ENCODE data around the gene BCAP29.
A peak's percentile ranks its signal among the peaks of the same experiment; 100 is the strongest.

The BCAP29 gene

GRCh38 chr7:107642501-107642900 lies 62.5 kb downstream of the BCAP29 start:
- no peak for DNase-seq
- in situ Hi-C loops (cut with HindIII; ENCODE audit: low pct_ligation_motif_present, low sequenced_read_pairs), result no loop called here
- Histone ChIP-seq H3K27ac (no peak overlapping the region), H3K36me3 (replicated peaks) (no peaks in the 10 kb centered on the region), H3K27me3 (replicated peaks) (no peaks in the 10 kb centered on the region), H3K4me3 (ENCODE audit: low read depth, low read length) (no peak overlapping the region)
- TF ChIP-seq CTCF (IDR thresholded peaks at IDR 0.05; ENCODE audit: low read depth, low read length, missing control alignments), result no peak

DNA sequence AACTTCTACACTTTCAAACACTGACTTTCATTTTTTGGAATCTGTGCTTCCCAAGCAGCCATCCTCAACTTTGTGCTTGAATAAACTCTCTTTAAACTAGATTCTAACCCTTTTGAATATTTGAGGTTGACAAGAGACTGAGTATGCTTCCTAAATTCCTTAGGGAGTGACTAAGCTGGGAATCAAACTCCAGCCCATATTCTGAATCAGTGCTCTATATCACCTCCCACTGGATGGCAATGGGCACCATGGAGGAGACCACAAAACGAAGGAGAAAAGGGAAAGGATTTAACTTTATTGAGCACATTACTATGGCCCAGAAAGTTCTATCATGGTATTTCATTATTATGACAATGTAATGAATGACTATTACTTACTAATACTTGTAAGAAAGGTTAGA lies 63.4 kb downstream of the BCAP29 start:
- Histone ChIP-seq H3K27me3 (replicated peaks) (no peaks in the 10 kb centered on the region), H3K4me3 (ENCODE audit: low read depth, low read length) (no peak overlapping the region), H3K27ac (peak overlapping the region; percentile 38), H3K36me3 (replicated peaks) (no peaks in the 10 kb centered on the region)
- in situ Hi-C loops (cut with HindIII; ENCODE audit: low pct_ligation_motif_present, low sequenced_read_pairs), result no loop called here
- peak; percentile 70 for TF ChIP-seq CTCF (IDR thresholded peaks at IDR 0.05; ENCODE audit: low read depth, low read length, missing control alignments)
- peak; percentile 79 for DNase-seq

GRCh38 chr7:107643938-107644308 lies 63.9 kb downstream of the BCAP29 start:
- H3K4me3 ChIP-seq (ENCODE audit: low read depth, low read length), result no peak overlapping the region
- H3K27me3 ChIP-seq (replicated peaks), result no peaks in the 10 kb centered on the region
- no peaks in the 10 kb centered on the region for H3K36me3 ChIP-seq (replicated peaks)
- no peak for TF ChIP-seq CTCF (IDR thresholded peaks at IDR 0.05; ENCODE audit: low read depth, low read length, missing control alignments)
- peak overlapping the region; percentile 30 for H3K27ac ChIP-seq
- in situ Hi-C loops (cut with HindIII; ENCODE audit: low pct_ligation_motif_present, low sequenced_read_pairs), result no loop called here
- DNase-seq, result no peak

DNA sequence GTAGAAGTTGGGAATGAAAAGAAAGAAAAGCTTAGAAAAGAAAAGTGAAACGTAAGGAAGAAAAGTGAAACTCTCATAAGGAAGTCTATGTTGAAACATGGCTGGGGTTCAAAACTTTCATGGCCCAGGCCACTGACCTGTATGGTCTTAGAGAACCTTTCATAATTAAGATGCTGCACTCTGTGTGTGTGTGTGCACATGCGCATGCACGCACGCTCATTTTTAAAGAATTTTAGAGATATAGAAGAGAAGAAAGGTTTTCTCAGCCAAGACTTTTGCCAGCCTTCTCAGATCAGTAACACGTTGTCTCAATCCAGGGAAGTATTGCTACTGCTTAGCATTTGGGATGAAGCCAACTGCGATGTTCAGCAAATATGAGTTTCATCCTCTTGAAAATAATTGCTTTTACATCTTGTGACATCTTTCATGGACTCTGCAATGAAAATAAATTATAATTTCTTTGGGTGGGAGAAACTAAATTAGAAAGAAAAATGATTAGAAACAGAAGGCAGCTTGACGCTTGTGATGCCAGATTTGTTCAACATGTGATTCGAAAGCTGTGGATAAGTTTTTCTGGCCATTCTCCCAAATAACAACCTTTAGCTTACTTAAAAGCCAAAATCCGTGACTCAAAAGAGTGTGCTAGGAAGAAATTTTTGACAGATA lies 64.4 kb downstream of the BCAP29 start:
- H3K36me3 ChIP-seq (replicated peaks), result no peaks in the 10 kb centered on the region
- peak overlapping the region; percentile 30 for H3K27ac ChIP-seq
- TF ChIP-seq CTCF (IDR thresholded peaks at IDR 0.05; ENCODE audit: low read depth, low read length, missing control alignments), result no peak
- no peak for DNase-seq
- H3K27me3 ChIP-seq (replicated peaks), result no peaks in the 10 kb centered on the region
- H3K4me3 ChIP-seq (ENCODE audit: low read depth, low read length), result no peak overlapping the region
- in situ Hi-C loops (cut with HindIII; ENCODE audit: low pct_ligation_motif_present, low sequenced_read_pairs), result no loop called here

DNA sequence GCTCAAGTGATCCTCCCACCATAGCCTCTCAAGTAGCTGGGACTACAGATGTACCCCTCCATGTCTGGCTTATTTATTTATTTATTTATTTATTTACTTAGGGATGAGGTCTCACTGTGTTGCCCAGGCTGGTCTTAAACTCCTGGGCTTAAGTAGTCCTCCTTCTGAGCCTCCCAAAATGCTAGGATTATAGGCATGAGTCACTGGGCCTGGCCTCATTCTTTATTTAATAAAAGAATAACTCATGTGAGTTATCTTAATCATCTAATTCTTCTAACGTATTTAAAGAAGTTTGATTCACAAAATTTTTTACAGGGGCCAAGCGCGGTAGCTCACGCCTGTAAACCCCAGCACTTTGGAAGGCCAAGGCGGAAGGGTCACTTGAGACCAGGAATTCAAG lies 72.6 kb downstream of the BCAP29 start:
- no peaks in the 10 kb centered on the region for H3K27me3 ChIP-seq (replicated peaks)
- no peak overlapping the region for H3K4me3 ChIP-seq (ENCODE audit: low read depth, low read length)

More for the DNA sequence above, 72.6 kb downstream of the BCAP29 start:
- no peak for TF ChIP-seq CTCF (IDR thresholded peaks at IDR 0.05; ENCODE audit: low read depth, low read length, missing control alignments)
- no peaks in the 10 kb centered on the region for H3K36me3 ChIP-seq (replicated peaks)
- no peak for DNase-seq
- in situ Hi-C loops (cut with HindIII; ENCODE audit: low pct_ligation_motif_present, low sequenced_read_pairs), result no loop called here
- H3K27ac ChIP-seq, result no peak overlapping the region
